Smooth muscle cell (in vitro differentiated cells): ENCODE results near the gene THEM4. TPM values are rescaled to one million over a fixed set of nuclear protein-coding genes. Genes with fewer than 3 reads are reported as not detected.

Experiments
- DNase-seq: peaks from one replicate; lab custom pipeline; 2025; ENCODE audit not compliant: unreplicated experiment; lab: John Stamatoyannopoulos, UW
- H2AFZ ChIP-seq: fragments of 200-600 bp; sonication (generic); 2 replicates; pipeline ENCODE4 v1.6.0; 2016; ENCODE audit warnings: antibody characterized with exemption, low read depth, mild to moderate bottlenecking
- H3F3A ChIP-seq: fragments of 200-600 bp; sonication (generic); 2 replicates; pipeline ENCODE4 v1.6.0; 2017; ENCODE audit warnings: antibody characterized with exemption, low read depth
- H3K27ac ChIP-seq: fragments of 200-600 bp; sonication (generic); 2 replicates; pipeline ENCODE4 v1.5.1; 2016; ENCODE audit warnings: low read depth, mild to moderate bottlenecking
- H3K27me3 ChIP-seq: fragments of 200-600 bp; sonication (generic); 2 replicates; pipeline ENCODE4 v1.6.1; 2016; ENCODE audit warnings: low read depth, mild to moderate bottlenecking
- H3K36me3 ChIP-seq: fragments of 200-600 bp; sonication (generic); 2 replicates; pipeline ENCODE4 v1.5.1; 2016; ENCODE audit warnings: low read depth
- H3K4me1 ChIP-seq: fragments of 200-600 bp; sonication (generic); 2 replicates; pipeline ENCODE4 v1.5.1; 2016; ENCODE audit warnings: low read depth
- H3K4me2 ChIP-seq: fragments of 200-600 bp; sonication (generic); 2 replicates; pipeline ENCODE4 v1.6.0; 2016; ENCODE audit warnings: mild to moderate bottlenecking
- H3K4me3 ChIP-seq: fragments of 200-600 bp; sonication (generic); 2 replicates; pipeline ENCODE4 v1.5.1; 2016; ENCODE audit warnings: mild to moderate bottlenecking
- H3K79me2 ChIP-seq: fragments of 200-600 bp; sonication (generic); 2 replicates; pipeline ENCODE4 v1.6.0; 2016; ENCODE audit warnings: low read depth, mild to moderate bottlenecking
- H3K9ac ChIP-seq: fragments of 200-600 bp; sonication (generic); 2 replicates; pipeline ENCODE4 v1.6.0; 2016; ENCODE audit warnings: low read depth
- H3K9me3 ChIP-seq: fragments of 200-600 bp; sonication (generic); replicated peaks from 2 replicates; pipeline ENCODE4 v1.5.1; 2016; ENCODE audit warnings: low read depth
- H4K20me1 ChIP-seq: fragments of 200-600 bp; sonication (generic); 2 replicates; pipeline ENCODE4 v1.6.0; 2016; ENCODE audit warnings: low read depth
- CTCF ChIP-seq: fragments of 200-600 bp; sonication (generic); IDR thresholded peaks from 2 replicates; pipeline ENCODE4 v1.5.1; 2017; ENCODE audit warnings: borderline replicate concordance, mild to moderate bottlenecking, antibody characterized with exemption; ENCODE audit not compliant: insufficient read depth, poor library complexity, severe bottlenecking
- WGBS: methylation state at CpG from one replicate; pipeline ENCODE4 v1.1.7; 2016; ENCODE audit warnings: low lambda C conversion rate; 5-methylcytosine and 5-hydroxymethylcytosine counted together
- polyA plus RNA-seq: library from polyadenylated mRNA; unstranded; fragments of >200 nt; fragmentation: Nextera tagmentation; extraction: Ambion mirVana; gene quantifications from 2 replicates; pipeline ENCODE4 v1.2.1, GENCODE V29; 2016
- small RNA-seq: library from RNA; depleted of rRNA; stranded (forward); fragments of <200 nt; gene quantifications from one replicate; pipeline ENCODE3, GENCODE V24; 2014
- total RNA-seq: library from RNA; depleted of rRNA; stranded (reverse); fragments of >200 nt; gene quantifications from 2 replicates; pipeline ENCODE4 v1.2.3, GENCODE V29; 2014

Gene THEM4
- total and polyA plus RNA-seq, 2 experiments from 2014 or later, result 14.4 to 15.9 TPM

GRCh38 chr1:151827853-151828252, 81.5 kb downstream of the THEM4 start:
- H3K4me1 ChIP-seq, result peaks cover 3% of the 10 kb centered on the region
- H3K36me3 ChIP-seq, result no peaks in the 10 kb centered on the region
- H3K9ac ChIP-seq, result no peak overlapping the region
- TF ChIP-seq CTCF, result no peak
- H3F3A ChIP-seq, result no peaks in the 10 kb centered on the region
- WGBS, result 88% methylated on average over 7 of the region's 9 CpGs
- H3K27me3 ChIP-seq, result no peaks in the 10 kb centered on the region
- H3K27ac ChIP-seq, result no peak overlapping the region
- DNase-seq, result no peak
- H4K20me1 ChIP-seq, result no peaks in the 10 kb centered on the region
- H3K4me2 ChIP-seq, result no peak overlapping the region
- no peak overlapping the region for H3K4me3 ChIP-seq
- H3K9me3 ChIP-seq, result no peaks in the 10 kb centered on the region
- no peaks in the 10 kb centered on the region for H3K79me2 ChIP-seq
- H2AFZ ChIP-seq, result no peak overlapping the region

GRCh38 chr1:151825751-151826660, 83.3 kb downstream of the THEM4 start:
- Histone ChIP-seq H3K9ac (no peak overlapping the region), H3K4me3 (no peak overlapping the region), H3K79me2 (no peaks in the 10 kb centered on the region), H3K27me3 (no peaks in the 10 kb centered on the region), H3F3A (no peaks in the 10 kb centered on the region), H3K4me2 (no peak overlapping the region), H4K20me1 (no peaks in the 10 kb centered on the region), H3K9me3 (no peaks in the 10 kb centered on the region), H3K27ac (no peak overlapping the region), H3K4me1 (peaks cover 3% of the 10 kb centered on the region), H2AFZ (no peak overlapping the region), H3K36me3 (no peaks in the 10 kb centered on the region)
- DNase-seq, result no peak
- no peak for TF ChIP-seq CTCF
- 71% methylated on average over 14 of the region's 21 CpGs for WGBS

GRCh38 chr1:151825204-151825603, 84.1 kb downstream of the THEM4 start:
- H3F3A ChIP-seq, result no peaks in the 10 kb centered on the region
- peaks cover 3% of the 10 kb centered on the region for H3K4me1 ChIP-seq
- DNase-seq, result no peak
- H3K4me3 ChIP-seq, result no peak overlapping the region
- WGBS, result 85% methylated on average over 9 of the region's 9 CpGs
- H3K4me2 ChIP-seq, result no peak overlapping the region
- no peak for TF ChIP-seq CTCF
- H3K79me2 ChIP-seq, result no peaks in the 10 kb centered on the region
- no peaks in the 10 kb centered on the region for H3K9me3 ChIP-seq
- H4K20me1 ChIP-seq, result no peaks in the 10 kb centered on the region
- H3K36me3 ChIP-seq, result no peaks in the 10 kb centered on the region
- no peaks in the 10 kb centered on the region for H3K27me3 ChIP-seq
- no peak overlapping the region for H3K9ac ChIP-seq
- no peak overlapping the region for H2AFZ ChIP-seq
- H3K27ac ChIP-seq, result no peak overlapping the region

Small RNA genes lying within 50 kb of the gene (small RNA-seq; reads per million reads assigned to genes)
- gene RF00019, result not detected

Other genes with a start within 250 kb of the THEM4 start
- gene CELF3, start 192.7 kb downstream of the THEM4 start, total RNA-seq, result not detected in 2 replicates
- gene CELF3, start 192.7 kb downstream of the THEM4 start, polyA plus RNA-seq, result not detected in 2 replicates
- not detected in 2 replicates for gene RIIAD1, start 188.0 kb downstream of the THEM4 start, total RNA-seq
- gene RIIAD1, start 188.0 kb downstream of the THEM4 start, polyA plus RNA-seq, result not detected in 2 replicates
- gene MRPL9, start 146.0 kb downstream of the THEM4 start, total RNA-seq, result 83.8 and 151 TPM in 2 replicates
- gene MRPL9, start 146.0 kb downstream of the THEM4 start, polyA plus RNA-seq, result 109 and 110 TPM in 2 replicates
- gene TDRKH, start 119.0 kb downstream of the THEM4 start, total RNA-seq, result 3.9 and 8.5 TPM in 2 replicates
- gene TDRKH, start 119.0 kb downstream of the THEM4 start, polyA plus RNA-seq, result 3.9 and 4.7 TPM in 2 replicates
- gene LINGO4, start 104.1 kb downstream of the THEM4 start, total RNA-seq, result not detected in 2 replicates
- gene LINGO4, start 104.1 kb downstream of the THEM4 start, polyA plus RNA-seq, result not detected in 2 replicates
- gene RORC, start 77.7 kb downstream of the THEM4 start, total RNA-seq, result not detected in 2 replicates
- gene RORC, start 77.7 kb downstream of the THEM4 start, polyA plus RNA-seq, result not detected in 2 replicates
- not detected in 2 replicates for gene C2CD4D, start 69.7 kb downstream of the THEM4 start, total RNA-seq
- 1.2 TPM in 1 of 2 replicates, not detected in the other for gene C2CD4D, start 69.7 kb downstream of the THEM4 start, polyA plus RNA-seq
- 0.76 and 2.1 TPM in 2 replicates for gene THEM5, start 55.8 kb downstream of the THEM4 start, total RNA-seq
- gene THEM5, start 55.8 kb downstream of the THEM4 start, polyA plus RNA-seq, result 1.0 and 1.3 TPM in 2 replicates
- gene S100A10, start 84.3 kb upstream of the THEM4 start, total RNA-seq, result 339 and 477 TPM in 2 replicates
- gene S100A10, start 84.3 kb upstream of the THEM4 start, polyA plus RNA-seq, result 1,351 and 2,073 TPM in 2 replicates
- 990 and 1,481 TPM in 2 replicates for gene S100A11, start 127.5 kb upstream of the THEM4 start, total RNA-seq
- 2,824 and 4,054 TPM in 2 replicates for gene S100A11, start 127.5 kb upstream of the THEM4 start, polyA plus RNA-seq
- not detected in 2 replicates for gene TCHHL1, start 179.6 kb upstream of the THEM4 start, total RNA-seq
- not detected in 2 replicates for gene TCHHL1, start 179.6 kb upstream of the THEM4 start, polyA plus RNA-seq
- gene TCHH, start 205.9 kb upstream of the THEM4 start, total RNA-seq, result not detected in 2 replicates
- gene TCHH, start 205.9 kb upstream of the THEM4 start, polyA plus RNA-seq, result not detected in 2 replicates
- not detected in 2 replicates for gene RPTN, start 249.7 kb upstream of the THEM4 start, total RNA-seq
- not detected in 2 replicates for gene RPTN, start 249.7 kb upstream of the THEM4 start, polyA plus RNA-seq